Natural killer cell treated with Interleukin-12 subunit alpha and Interleukin-12 subunit beta and Interleukin-15 and Interleukin-18, amount 100 ng/mL, for 72 hours (primary cell): Measurements from ENCODE around the gene TOX4. TPM values are rescaled to one million over a fixed set of nuclear protein-coding genes. Genes with fewer than 3 reads are reported as not detected.

Experiments used
- ATAC-seq, 2 donors: fragments of 150-1000 bp; cut with Tn5 transposase in 1 of 2; sonication (Bioruptor Pico), chemical (Tn5 transposase) in 1 of 2; 2 replicates each; pipeline ENCODE4 v1.10.0; 2021
- DNase-seq: peaks from one replicate; pipeline ENCODE4 v3.0.0; 2022; ENCODE audit warnings: low spot score
- H3K27ac Mint-ChIP-seq, 2 donors: 1 replicate in 1 of 2; 2 replicates in 1 of 2; pipeline ENCODE4 v1.8.0; 2022; ENCODE audit warnings: mixed read lengths in 2 of 2, mild to moderate bottlenecking in 1 of 2, moderate library complexity in 1 of 2
- H3K27me3 Mint-ChIP-seq, 2 donors: 1 replicate in 1 of 2; 2 replicates in 1 of 2; pipeline ENCODE4 v1.8.0; 2022; ENCODE audit warnings: mixed read lengths in 2 of 2
- H3K36me3 Mint-ChIP-seq: one replicate; pipeline ENCODE4 v1.8.0; 2022; ENCODE audit warnings: mixed read lengths
- H3K4me1 Mint-ChIP-seq, 2 donors: 1 replicate in 1 of 2; 2 replicates in 1 of 2; pipeline ENCODE4 v1.8.0; 2022; ENCODE audit warnings: low read depth in 2 of 2, mixed read lengths in 2 of 2, mild to moderate bottlenecking in 1 of 2
- H3K4me3 Mint-ChIP-seq: one replicate; pipeline ENCODE4 v1.8.0; 2022; ENCODE audit warnings: mixed read lengths
- H3K9me3 Mint-ChIP-seq: 2 replicates; pipeline ENCODE4 v1.8.0; 2022; ENCODE audit warnings: mixed read lengths
- total RNA-seq, 2 donors: library from RNA; stranded (reverse); gene quantifications; one replicate each; pipeline ENCODE4 v1.2.3, GENCODE V29; 2022

Gene TOX4
- total RNA-seq, 2 donors from 2014 or later, result 92.0 to 105 TPM

GRCh38 chr14:21510735-21511657 lies 34.0 kb downstream of the TOX4 start, which contains the start of gene METTL3:
Gene METTL3 (minus strand): TSS chr14:21511340. CDS start chr14:21511223, 117 bp downstream.
- H3K4me1 Mint-ChIP-seq, result peaks cover 16 to 38% of the 10 kb centered on the region in 2 donors
- ATAC-seq, result peak; percentile 99
- H3K9me3 Mint-ChIP-seq, result no peaks in the 10 kb centered on the region

GRCh38 chr14:21514341-21514740 lies 37.3 kb downstream of the TOX4 start:
- no peak for DNase-seq
- Mint-ChIP-seq H3K4me1 (peaks cover 16 to 17% of the 10 kb centered on the region in 2 donors), H3K27ac (no peak overlapping the region), H3K27me3 (peaks cover 5 to 8% of the 10 kb centered on the region in 2 donors), H3K9me3 (no peaks in the 10 kb centered on the region), H3K36me3 (peaks cover 9% of the 10 kb centered on the region), H3K4me3 (no peak overlapping the region)
- ATAC-seq, result no peak

More at GRCh38 chr14:21510735-21511657, 34.0 kb downstream of the TOX4 start, which contains the start of gene METTL3:
- H3K27ac Mint-ChIP-seq, result peak within 1 kb of the TSS; percentile 77 to 96
- no peaks in the 10 kb centered on the region for H3K27me3 Mint-ChIP-seq
- peak within 1 kb of the TSS; percentile 87 for H3K4me3 Mint-ChIP-seq
- peaks cover 16% of the 10 kb centered on the region for H3K36me3 Mint-ChIP-seq
- peak; percentile 96 for DNase-seq

DNA sequence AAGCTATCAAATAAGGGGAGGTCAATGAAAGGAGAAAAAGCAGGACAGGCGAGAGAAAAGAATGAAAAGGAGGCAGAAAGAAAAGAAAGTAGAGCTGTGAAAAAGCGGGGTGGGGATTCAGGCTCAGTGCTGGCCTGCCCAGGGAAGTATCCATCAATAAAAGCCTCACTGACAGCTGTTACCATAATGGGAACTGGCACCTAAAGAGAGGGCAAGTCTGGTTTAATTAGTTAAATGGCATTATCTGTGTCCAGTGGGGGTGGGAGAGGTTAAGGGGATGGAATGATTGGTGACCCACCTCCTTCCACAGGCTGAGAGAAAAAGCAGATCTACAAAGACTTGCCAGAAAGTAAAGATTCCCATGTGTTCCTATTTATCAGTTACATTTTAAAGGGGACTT lies 41.7 kb downstream of the TOX4 start:
- Mint-ChIP-seq H3K27me3 (peaks cover 5 to 8% of the 10 kb centered on the region in 2 donors), H3K4me1 (no peaks in the 10 kb centered on the region), H3K27ac (no peak overlapping the region), H3K36me3 (no peaks in the 10 kb centered on the region), H3K9me3 (no peaks in the 10 kb centered on the region), H3K4me3 (no peak overlapping the region)
- DNase-seq, result no peak
- ATAC-seq, result no peak

DNA sequence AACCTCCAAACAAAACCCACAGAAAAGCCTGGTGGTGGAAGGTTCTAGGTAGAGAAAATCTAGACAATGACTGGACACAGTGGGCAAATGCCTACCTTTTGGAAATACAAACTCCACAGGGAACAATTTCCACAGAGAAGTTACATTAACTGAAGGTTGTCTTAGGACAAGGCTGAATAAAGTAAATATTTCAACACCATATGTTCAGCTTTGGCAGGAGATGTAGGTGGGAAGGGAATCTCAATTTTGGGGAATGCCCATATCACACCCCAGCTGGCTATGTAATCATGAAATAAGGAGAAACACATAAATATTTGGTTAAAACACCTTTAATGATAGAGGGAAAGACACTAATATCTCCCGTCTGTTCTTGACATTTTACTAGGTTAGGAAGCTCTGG lies 43.8 kb downstream of the TOX4 start:
- H3K4me3 Mint-ChIP-seq, result no peak overlapping the region
- ATAC-seq (no peak), DNase-seq (no peak)
- H3K36me3 Mint-ChIP-seq, result no peaks in the 10 kb centered on the region
- no peak overlapping the region for H3K27ac Mint-ChIP-seq
- no peaks in the 10 kb centered on the region for H3K9me3 Mint-ChIP-seq
- peaks cover 0 to 3% of the 10 kb centered on the region in 2 donors for H3K4me1 Mint-ChIP-seq
- H3K27me3 Mint-ChIP-seq, result peaks cover 5 to 8% of the 10 kb centered on the region in 2 donors

GRCh38 chr14:21521501-21521900 lies 44.5 kb downstream of the TOX4 start:
- Mint-ChIP-seq H3K9me3 (no peaks in the 10 kb centered on the region), H3K4me3 (no peak overlapping the region), H3K27me3 (peaks cover 5 to 8% of the 10 kb centered on the region in 2 donors), H3K36me3 (no peaks in the 10 kb centered on the region), H3K4me1 (peaks cover 0 to 7% of the 10 kb centered on the region in 2 donors), H3K27ac (no peak overlapping the region)
- ATAC-seq, result no peak
- no peak for DNase-seq

DNA sequence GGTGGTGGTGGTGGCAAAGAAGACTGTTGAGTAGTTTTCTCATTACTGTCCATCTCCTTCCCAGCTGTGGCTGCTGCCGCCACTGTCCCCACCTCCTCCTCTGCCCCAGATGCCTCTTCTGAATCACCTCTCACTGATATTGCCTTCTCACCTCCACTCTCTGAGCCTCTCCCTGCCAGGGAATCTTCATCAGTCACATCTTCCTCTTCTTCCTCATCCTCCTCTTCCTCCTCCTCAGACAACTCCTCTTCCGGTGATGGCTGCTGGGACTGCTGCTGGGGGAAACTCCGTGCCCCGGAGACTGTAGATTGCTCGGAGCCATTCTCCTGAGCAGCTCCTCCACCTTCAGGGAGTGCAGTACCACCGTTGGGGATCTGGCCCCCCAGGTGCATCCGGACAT lies 46.2 kb downstream of the TOX4 start:
- no peak overlapping the region for H3K27ac Mint-ChIP-seq
- H3K9me3 Mint-ChIP-seq, result no peaks in the 10 kb centered on the region
- peaks cover 9 to 14% of the 10 kb centered on the region in 2 donors for H3K4me1 Mint-ChIP-seq
- DNase-seq, result no peak
- no peak overlapping the region for H3K4me3 Mint-ChIP-seq
- H3K27me3 Mint-ChIP-seq, result peaks cover 5 to 7% of the 10 kb centered on the region in 2 donors
- no peaks in the 10 kb centered on the region for H3K36me3 Mint-ChIP-seq
- no peak for ATAC-seq

DNA sequence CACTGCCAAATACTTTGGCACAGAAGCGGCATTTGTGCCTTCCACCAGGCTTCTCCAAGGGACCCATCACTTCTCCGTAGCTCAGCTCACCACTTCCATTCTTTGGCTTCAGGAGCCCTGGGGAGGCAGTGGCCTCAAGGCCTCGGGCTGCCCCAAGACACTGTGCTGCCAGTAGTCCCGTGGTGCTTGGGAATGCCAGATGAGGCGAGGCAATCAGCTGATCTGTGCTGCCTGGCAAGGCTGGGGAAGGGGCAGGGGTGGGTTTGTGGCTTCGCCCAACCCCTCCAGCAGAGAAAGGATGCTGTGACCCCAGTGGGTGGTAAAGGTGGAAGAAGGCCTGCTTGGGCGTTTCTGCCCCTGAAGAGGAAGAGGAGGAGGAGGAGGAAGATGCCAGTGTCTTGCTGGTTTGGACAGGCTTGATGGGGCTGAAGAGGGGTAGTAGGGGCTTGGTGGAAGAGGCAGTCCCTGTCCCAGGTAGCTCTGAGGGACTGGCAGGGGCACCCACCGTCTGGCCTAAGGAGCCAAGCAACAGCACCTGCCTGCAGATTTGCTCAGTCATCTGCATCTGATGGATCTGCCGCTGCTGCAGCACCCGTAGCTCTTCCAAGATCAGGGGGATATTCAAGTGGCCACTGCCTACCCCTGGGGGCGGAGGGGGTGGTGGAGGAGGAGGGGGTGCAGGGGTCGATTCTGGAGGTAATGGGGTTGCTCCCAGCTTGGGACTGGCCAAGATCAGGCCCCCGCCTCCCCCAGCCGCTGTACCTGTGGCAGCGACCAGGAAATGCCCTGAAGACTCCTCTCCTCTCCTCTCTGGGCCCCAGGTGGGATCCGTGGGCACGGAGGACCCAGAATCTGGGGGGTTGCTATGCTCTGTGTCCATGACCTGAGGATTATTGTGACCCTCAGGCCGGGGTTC lies 47.8 kb downstream of the TOX4 start:
- Mint-ChIP-seq H3K27me3 (no peaks in the 10 kb centered on the region), H3K9me3 (no peaks in the 10 kb centered on the region), H3K4me3 (peak overlapping the region; percentile 83), H3K4me1 (peaks cover 9 to 14% of the 10 kb centered on the region in 2 donors), H3K36me3 (no peaks in the 10 kb centered on the region), H3K27ac (peak overlapping the region; percentile 48 to 82)
- ATAC-seq (no peak), DNase-seq (no peak)

- H3K4me1 Mint-ChIP-seq, result peaks cover 9 to 14% of the 10 kb centered on the region in 2 donors
- peak overlapping the region; percentile 83 for H3K4me3 Mint-ChIP-seq
- no peaks in the 10 kb centered on the region for H3K9me3 Mint-ChIP-seq
- no peaks in the 10 kb centered on the region for H3K27me3 Mint-ChIP-seq
- H3K36me3 Mint-ChIP-seq, result no peaks in the 10 kb centered on the region
- ATAC-seq (no peak), DNase-seq (no peak)
- H3K27ac Mint-ChIP-seq, result peak overlapping the region; percentile 48 to 82
Measured at GRCh38 chr14:21525571-21525961, 48.6 kb downstream of the TOX4 start.

- Mint-ChIP-seq H3K27me3 (no peaks in the 10 kb centered on the region), H3K4me3 (peak within 1 kb of the TSS; percentile 83), H3K36me3 (no peaks in the 10 kb centered on the region), H3K9me3 (no peaks in the 10 kb centered on the region), H3K27ac (peak within 1 kb of the TSS; percentile 48 to 82), H3K4me1 (peaks cover 9 to 14% of the 10 kb centered on the region in 2 donors)
- DNase-seq (peak; percentile 80), ATAC-seq (peak; percentile 79 to 85)
Measured at GRCh38 chr14:21525962-21526671, 49.1 kb downstream of the TOX4 start, which contains the start of gene SALL2. Gene SALL2 (minus strand): TSS chr14:21526346. CDS start chr14:21526127, 219 bp downstream.

- H3K4me3 Mint-ChIP-seq, result peak overlapping the region; percentile 83
- no peaks in the 10 kb centered on the region for H3K9me3 Mint-ChIP-seq
- H3K27ac Mint-ChIP-seq, result peak overlapping the region in 1 of 2 donors; percentile 72
- H3K27me3 Mint-ChIP-seq, result peaks cover 0 to 1% of the 10 kb centered on the region in 2 donors
- no peaks in the 10 kb centered on the region for H3K36me3 Mint-ChIP-seq
- ATAC-seq (no peak), DNase-seq (no peak)
- peaks cover 9 to 14% of the 10 kb centered on the region in 2 donors for H3K4me1 Mint-ChIP-seq
Measured at GRCh38 chr14:21526672-21527317, 49.8 kb downstream of the TOX4 start.

DNA sequence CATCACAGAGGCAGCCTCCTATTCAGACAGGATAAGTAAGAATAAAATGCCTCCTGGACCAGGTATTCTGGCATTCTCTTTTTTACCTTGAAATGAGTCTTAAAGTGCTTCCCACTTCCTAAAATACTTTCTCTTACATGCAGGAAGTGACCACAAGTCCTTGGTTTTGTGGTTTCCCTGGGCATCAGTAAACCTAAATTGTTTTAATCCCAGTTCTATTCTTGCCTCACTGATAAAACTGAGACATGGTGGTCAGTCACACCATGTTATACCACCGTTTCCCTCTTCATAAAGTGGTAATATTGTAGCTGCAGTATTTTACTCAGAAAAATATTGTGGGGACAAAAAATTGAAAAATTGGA lies 50.3 kb downstream of the TOX4 start:
- no peaks in the 10 kb centered on the region for H3K9me3 Mint-ChIP-seq
- peak overlapping the region in 1 of 2 donors; percentile 72 for H3K27ac Mint-ChIP-seq

DNA sequence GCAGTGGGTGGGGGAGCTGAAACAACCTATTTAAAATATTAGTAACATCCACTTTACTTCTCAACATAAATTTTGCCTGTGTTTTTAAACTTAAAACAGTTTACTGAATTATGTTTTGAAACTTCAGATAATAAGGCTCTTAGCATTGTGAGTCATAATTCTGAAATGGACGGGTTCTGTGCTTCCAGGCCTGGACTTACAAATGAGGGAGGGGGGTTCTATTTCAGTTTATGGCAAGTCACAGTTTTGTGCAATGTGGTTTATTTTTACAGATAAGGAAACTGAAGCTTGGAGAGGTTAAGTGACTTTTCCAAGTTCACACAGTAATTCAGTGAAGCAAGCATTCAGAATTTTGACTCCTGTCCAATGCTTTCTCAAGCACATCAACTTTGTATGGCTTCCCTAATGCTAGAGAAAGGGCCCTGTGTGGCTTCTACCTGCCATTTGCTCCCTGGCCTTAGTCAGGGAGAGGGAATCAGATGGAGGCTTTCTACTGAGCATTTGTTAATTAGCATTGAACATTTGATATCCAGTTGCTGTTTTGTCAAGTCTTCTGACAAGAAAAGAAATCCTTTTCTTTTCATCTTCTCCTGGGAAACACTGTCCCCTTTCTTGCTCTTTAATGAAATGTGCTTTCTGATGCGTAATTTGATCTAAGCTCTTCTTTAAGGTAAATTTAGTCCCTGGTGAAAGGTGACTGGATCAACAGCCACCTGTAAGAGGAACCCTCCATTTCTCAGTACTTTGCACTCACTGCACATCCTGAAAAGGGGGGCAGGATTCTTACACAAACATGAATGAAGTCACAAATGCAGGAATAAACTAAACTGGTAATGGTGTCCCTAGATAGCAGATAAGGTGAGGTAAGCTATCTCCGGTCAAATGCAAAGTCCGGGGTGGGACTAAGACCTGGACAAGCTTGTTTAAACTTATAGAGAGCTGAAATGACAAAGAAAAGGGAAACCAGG lies 51.7 kb downstream of the TOX4 start:
- Mint-ChIP-seq H3K9me3 (no peaks in the 10 kb centered on the region), H3K4me3 (no peak overlapping the region), H3K36me3 (no peaks in the 10 kb centered on the region), H3K27ac (no peak overlapping the region), H3K4me1 (peaks cover 9 to 14% of the 10 kb centered on the region in 2 donors), H3K27me3 (peaks cover 6 to 14% of the 10 kb centered on the region in 2 donors)
- DNase-seq (no peak), ATAC-seq (no peak)

More for the DNA sequence above, 50.3 kb downstream of the TOX4 start:
- DNase-seq (no peak), ATAC-seq (no peak)
- H3K4me3 Mint-ChIP-seq, result peak overlapping the region; percentile 83
- no peaks in the 10 kb centered on the region for H3K36me3 Mint-ChIP-seq
- peaks cover 3 to 6% of the 10 kb centered on the region in 2 donors for H3K27me3 Mint-ChIP-seq
- H3K4me1 Mint-ChIP-seq, result peaks cover 9 to 14% of the 10 kb centered on the region in 2 donors
